CD4-positive, alpha-beta T cell treated with Interleukin-12 subunit alpha and Interleukin-12 subunit beta, for 1 hour (primary cell): Measurements from ENCODE around the gene SKI.
"Not testable (repeated sequence)": the region's sequence is repeated elsewhere in the genome, so short reads cannot be mapped to it uniquely, and the experiment has no call there.

Experiments
- DNase-seq: peaks from one replicate; pipeline ENCODE4 v3.0.0-alpha.2; 2020

The SKI gene

GRCh38 chr1:2248854-2249558 lies 20.9 kb downstream of the SKI start:
- no peak for DNase-seq

GRCh38 chr1:2249559-2249906 lies 21.4 kb downstream of the SKI start:
- no peak for DNase-seq

GRCh38 chr1:2250721-2251281 lies 22.7 kb downstream of the SKI start:
- no peak for DNase-seq

- DNase-seq, result no peak
These were observed 23.2 kb downstream of the SKI start for GRCh38 chr1:2251363-2251762.

- no peak for DNase-seq
These were observed 23.7 kb downstream of the SKI start for GRCh38 chr1:2251786-2252185.

GRCh38 chr1:2252423-2252822 lies 24.3 kb downstream of the SKI start:
- no peak for DNase-seq

- no peak for DNase-seq
These were observed 25.1 kb downstream of the SKI start for GRCh38 chr1:2253036-2253796.

GRCh38 chr1:2253797-2254480 lies 25.8 kb downstream of the SKI start:
- no peak for DNase-seq

GRCh38 chr1:2255047-2255419 lies 26.9 kb downstream of the SKI start:
- no peak for DNase-seq

GRCh38 chr1:2255420-2256369 lies 27.6 kb downstream of the SKI start:
- peak; percentile 91 for DNase-seq

GRCh38 chr1:2256435-2257244 lies 28.5 kb downstream of the SKI start:
- peak; percentile 36 for DNase-seq

- no peak for DNase-seq
These were observed 29.1 kb downstream of the SKI start for GRCh38 chr1:2257245-2257627.

- DNase-seq, result peak; percentile 32
These were observed 30.1 kb downstream of the SKI start for GRCh38 chr1:2258122-2258681.

GRCh38 chr1:2258996-2259395 lies 30.9 kb downstream of the SKI start:
- peak; percentile 78 for DNase-seq

GRCh38 chr1:2259668-2260402 lies 31.7 kb downstream of the SKI start:
- no peak for DNase-seq

GRCh38 chr1:2260470-2260869 lies 32.4 kb downstream of the SKI start:
- DNase-seq, result not testable (repeated sequence)

GRCh38 chr1:2260917-2261316 lies 32.8 kb downstream of the SKI start:
- DNase-seq, result no peak

- not testable (repeated sequence) for DNase-seq
These were observed 33.6 kb downstream of the SKI start for GRCh38 chr1:2261476-2262395.

- DNase-seq, result no peak
These were observed 38.3 kb downstream of the SKI start for GRCh38 chr1:2266301-2266975.
